Activated CD4-positive, alpha-beta T cell treated with anti-CD3 and anti-CD28 coated beads for 36 hours (primary cell): ENCODE data around the gene CD226. TPM values are rescaled to one million over a fixed set of nuclear protein-coding genes. Genes with fewer than 3 reads are reported as not detected.
A peak's percentile ranks its signal among the peaks of the same experiment; 100 is the strongest.
"Not testable (repeated sequence)": the region's sequence is repeated elsewhere in the genome, so short reads cannot be mapped to it uniquely, and the experiment has no call there.

ENCODE experiments used
- ATAC-seq: fragments of 200-7000 bp; cut with Tn5 transposase; one replicate; pipeline ENCODE4 v1.10.0; 2021; ENCODE audit warnings: mild to moderate bottlenecking, moderate library complexity
- CTCF ChIA-PET: fragments of 350-600 bp; sonication (Branson Sonifier 250); formaldehyde crosslinking; loops from one replicate; lab custom pipeline; 2021; ENCODE audit warnings: antibody characterized with exemption; lab: Charles Lee
- POLR2A ChIA-PET: fragments of 350-600 bp; sonication (Branson Sonifier 250); formaldehyde crosslinking; loops from one replicate; lab custom pipeline; 2021; ENCODE audit warnings: antibody characterized with exemption, inconsistent platforms; lab: Charles Lee
- DNase-seq: peaks from one replicate; pipeline ENCODE4 v3.0.0-alpha.2; 2020
- H3K27ac Mint-ChIP-seq: one replicate; pipeline ENCODE4 v1.8.0; 2021; ENCODE audit warnings: mixed read lengths
- H3K27me3 Mint-ChIP-seq: one replicate; pipeline ENCODE4 v1.8.0; 2021; ENCODE audit warnings: mixed read lengths
- H3K36me3 Mint-ChIP-seq: one replicate; pipeline ENCODE4 v1.8.0; 2021; ENCODE audit warnings: low read depth, mixed read lengths
- H3K4me1 Mint-ChIP-seq: one replicate; pipeline ENCODE4 v1.8.0; 2021; ENCODE audit warnings: mixed read lengths
- H3K4me3 Mint-ChIP-seq: one replicate; pipeline ENCODE4 v1.8.0; 2021; ENCODE audit warnings: mild to moderate bottlenecking, moderate library complexity, mixed read lengths
- H3K9me3 Mint-ChIP-seq: one replicate; pipeline ENCODE4 v1.8.0; 2021; ENCODE audit warnings: low read depth, mixed read lengths
- intact Hi-C, 2 experiments: fragments of 100-400 bp; cut with DNase I in 1 of 2; cut with micrococcal nuclease in 1 of 2; formaldehyde crosslinking; loops; one replicate each; pipeline versions ENCODE4 v1.14.2 to v1.15.1; 2022 to 2024; cut with DNase I, micrococcal nuclease
- total RNA-seq, 2 experiments: library from RNA; stranded (reverse); gene quantifications; one replicate each; pipeline ENCODE4 v1.2.3, GENCODE V29; 2021

The CD226 gene
- total RNA-seq, 2 experiments from 2014 or later = 53.3 to 56.9 TPM

DNA sequence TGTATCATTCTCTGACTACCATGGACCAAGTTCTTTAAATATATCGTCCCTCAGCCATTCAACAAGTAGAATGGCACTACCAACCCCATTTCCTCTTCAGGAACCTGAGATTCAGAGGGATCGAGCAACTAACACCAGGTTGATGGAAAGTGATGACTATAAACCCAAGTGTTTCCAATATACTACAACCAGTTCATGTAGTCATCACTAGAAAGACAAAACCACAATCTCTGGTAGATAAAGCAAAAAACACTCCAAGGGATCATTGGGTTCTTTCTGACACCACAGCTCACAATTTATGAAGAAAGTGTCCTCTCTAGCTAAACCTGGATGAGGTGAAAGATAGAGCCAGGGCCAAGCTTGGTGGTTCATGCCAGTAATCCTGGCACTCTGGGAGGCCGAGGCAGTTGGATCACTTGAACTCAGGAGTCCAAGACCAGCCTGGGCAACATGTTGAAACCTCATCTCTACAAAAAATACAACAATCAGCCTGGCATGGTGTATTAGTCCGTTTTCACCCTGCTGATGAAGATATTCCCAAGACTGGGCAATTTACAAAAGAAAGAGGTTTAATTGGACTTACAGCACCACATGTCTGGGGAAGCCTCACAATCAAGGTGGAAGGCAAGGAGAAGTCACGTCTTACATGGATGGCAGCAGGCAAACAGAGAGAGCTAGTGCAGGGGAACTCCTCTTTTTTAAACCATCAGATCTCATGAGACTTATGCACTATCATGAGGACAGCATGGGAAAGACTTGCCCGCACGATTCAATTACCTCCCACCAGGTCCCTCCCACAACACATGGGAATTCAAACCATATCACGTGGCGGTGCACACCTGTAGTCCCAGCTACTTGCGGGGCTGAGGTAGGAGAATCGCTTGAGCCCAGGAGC, 2.2 kb downstream of the CD226 start:
- no peak overlapping the region for H3K27ac Mint-ChIP-seq
- H3K4me3 Mint-ChIP-seq = no peak overlapping the region
- peaks cover 17% of the 10 kb centered on the region for H3K9me3 Mint-ChIP-seq
- ATAC-seq (peak; percentile 50), DNase-seq (peak; percentile 29)
- intact Hi-C loops = loop anchor here (1.0 to 5.0 kb wide), 5 partner anchors 10 to 56 kb away; no protein-coding TSS in a partner anchor
- peaks cover 59% of the 10 kb centered on the region for H3K4me1 Mint-ChIP-seq
- CTCF ChIA-PET = interaction anchor here (1.8 to 2.4 kb wide), 2 partner anchors 10 to 28 kb away, joined by 5 to 16 read pairs; no protein-coding TSS in a partner anchor
- H3K27me3 Mint-ChIP-seq = no peaks in the 10 kb centered on the region
- POLR2A ChIA-PET = interaction anchor here (2.1 to 3.2 kb wide), 5 partner anchors 10 to 59 kb away, joined by 7 to 25 read pairs (median 18); no protein-coding TSS in a partner anchor
- H3K36me3 Mint-ChIP-seq = peaks cover 66% of the 10 kb centered on the region

DNA sequence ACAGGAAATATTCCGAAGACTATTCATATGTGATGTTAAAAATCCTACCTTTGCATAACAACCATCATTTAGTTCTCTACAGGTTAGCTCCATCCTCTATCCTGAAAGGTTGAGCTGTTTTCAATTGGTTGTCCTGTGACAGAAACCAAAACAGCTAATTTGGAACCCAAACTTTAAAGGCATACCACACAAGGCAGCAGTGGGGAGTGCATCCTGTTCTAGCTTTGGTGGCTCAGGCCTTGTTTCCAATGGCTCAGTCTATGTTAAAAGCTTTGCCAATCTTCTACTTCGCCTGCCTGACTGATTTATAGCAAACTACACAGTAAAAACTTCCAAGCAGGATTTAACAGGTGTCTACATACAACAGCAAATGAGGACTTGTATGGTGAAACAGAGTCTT, 3.2 kb downstream of the CD226 start:
- H3K27ac Mint-ChIP-seq = no peak overlapping the region
- H3K36me3 Mint-ChIP-seq = peaks cover 77% of the 10 kb centered on the region
- peak; percentile 20 for ATAC-seq
- no peaks in the 10 kb centered on the region for H3K27me3 Mint-ChIP-seq
- intact Hi-C loops = loop anchor here in 1 of 2 experiments (2.0 kb wide), 1 partner anchor 14 kb away; no protein-coding TSS in a partner anchor
- CTCF ChIA-PET = interaction anchor here (0.8 to 2.4 kb wide), 8 partner anchors 9 to 58 kb away, joined by 3 to 16 read pairs (median 5); no protein-coding TSS in a partner anchor
- POLR2A ChIA-PET = interaction anchor here (1.1 to 3.2 kb wide), 5 partner anchors 9 to 58 kb away, joined by 7 to 25 read pairs (median 9); no protein-coding TSS in a partner anchor
- no peak overlapping the region for H3K4me3 Mint-ChIP-seq
- H3K9me3 Mint-ChIP-seq = peaks cover 25% of the 10 kb centered on the region
- peaks cover 70% of the 10 kb centered on the region for H3K4me1 Mint-ChIP-seq
- DNase-seq = peak; percentile 36

DNA sequence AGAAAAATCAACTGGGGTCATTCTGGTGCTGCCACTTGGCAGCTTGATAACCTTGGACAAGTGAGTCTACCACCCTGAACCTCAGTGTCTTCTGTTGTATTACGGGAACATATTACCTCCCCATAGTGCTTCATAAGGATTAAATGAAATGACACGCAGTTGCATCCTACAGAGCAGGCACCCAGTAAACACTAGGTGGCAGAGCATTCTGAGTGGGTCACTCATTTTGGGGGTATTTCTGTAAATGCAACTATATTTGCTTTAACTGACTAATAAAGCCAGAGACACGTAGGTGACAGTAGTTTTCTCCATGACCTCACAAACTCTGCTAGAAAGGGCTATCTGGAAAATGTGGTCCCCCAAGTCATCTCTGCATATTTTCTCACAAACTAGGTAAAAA, 4.7 kb downstream of the CD226 start:
- Mint-ChIP-seq H3K4me1 (peaks cover 82% of the 10 kb centered on the region), H3K27me3 (no peaks in the 10 kb centered on the region), H3K36me3 (peaks cover 90% of the 10 kb centered on the region), H3K4me3 (no peak overlapping the region), H3K27ac (peak overlapping the region; percentile 83), H3K9me3 (peaks cover 25% of the 10 kb centered on the region)
- intact Hi-C loops = no loop called here
- ATAC-seq (peak; percentile 20), DNase-seq (peak; percentile 44)
- POLR2A ChIA-PET = interaction anchor here (0.6 to 3.2 kb wide), 2 partner anchors 19 to 44 kb away, joined by 3 to 21 read pairs; no protein-coding TSS in a partner anchor
- CTCF ChIA-PET = interaction anchor here (1.0 to 2.4 kb wide), 4 partner anchors 8 to 16 kb away, joined by 3 to 16 read pairs (median 7); no protein-coding TSS in a partner anchor

DNA sequence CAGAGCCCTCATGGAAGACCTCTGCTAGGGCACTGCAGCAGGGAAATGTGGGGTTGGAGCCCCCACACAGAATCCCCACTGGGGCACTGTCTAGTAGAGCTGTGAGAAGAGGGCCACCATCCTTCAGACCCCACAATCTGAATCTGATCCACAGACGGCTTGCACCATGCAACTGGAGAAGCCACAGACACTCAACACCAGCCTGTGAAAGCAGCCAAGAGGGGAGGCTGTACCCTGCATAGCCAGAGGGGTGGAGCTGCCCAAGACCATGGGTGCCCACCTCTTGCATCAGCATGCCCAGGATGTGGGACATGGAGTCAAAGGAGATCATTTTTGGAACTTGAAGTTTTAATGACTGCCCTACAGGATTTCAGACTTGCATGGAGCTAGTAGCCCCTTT, 6.5 kb downstream of the CD226 start:
- POLR2A ChIA-PET = no interaction called here
- intact Hi-C loops = no loop called here
- H3K36me3 Mint-ChIP-seq = peaks cover 88% of the 10 kb centered on the region

DNA sequence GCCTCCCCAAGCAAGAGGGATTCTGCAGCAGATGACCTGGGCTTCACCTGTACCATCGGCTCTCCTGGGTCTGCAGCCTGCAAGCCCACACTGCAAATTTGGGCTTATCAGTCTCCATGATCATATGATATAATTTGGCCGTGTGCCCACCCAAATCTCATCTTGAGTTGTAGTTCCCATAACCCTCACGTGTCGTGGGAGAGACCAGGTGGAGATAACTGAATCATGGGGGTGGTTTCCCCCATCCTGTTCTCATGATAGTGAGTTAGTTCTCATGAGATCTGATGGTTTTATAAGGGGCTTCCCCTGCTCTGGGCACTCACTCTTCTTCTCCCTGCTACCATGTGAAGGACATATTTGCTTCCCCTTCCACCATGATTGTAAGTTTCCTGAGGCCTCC, 7.9 kb downstream of the CD226 start:
- DNase-seq = peak; percentile 54
- H3K27me3 Mint-ChIP-seq, intact Hi-C loops, CTCF ChIA-PET: not testable (repeated sequence)
- peak overlapping the region; percentile 5 for H3K4me3 Mint-ChIP-seq
- peaks cover 25% of the 10 kb centered on the region for H3K9me3 Mint-ChIP-seq
- H3K36me3 Mint-ChIP-seq = peaks cover 74% of the 10 kb centered on the region
- peaks cover 68% of the 10 kb centered on the region for H3K4me1 Mint-ChIP-seq
- H3K27ac Mint-ChIP-seq = peak overlapping the region; percentile 82
- peak; percentile 11 for ATAC-seq
- POLR2A ChIA-PET = interaction anchor here (0.8 kb wide), 1 partner anchor 17 kb away, joined by 4 read pairs; no protein-coding TSS in a partner anchor

More for the DNA sequence above, 6.5 kb downstream of the CD226 start:
- no peak for DNase-seq
- CTCF ChIA-PET = interaction anchor here (0.7 kb wide), 1 partner anchor 87 kb away, joined by 3 read pairs; no protein-coding TSS in a partner anchor
- no peak overlapping the region for H3K4me3 Mint-ChIP-seq
- H3K4me1 Mint-ChIP-seq = peaks cover 81% of the 10 kb centered on the region
- no peaks in the 10 kb centered on the region for H3K27me3 Mint-ChIP-seq
- no peak for ATAC-seq
- H3K27ac Mint-ChIP-seq = peak overlapping the region; percentile 35
- peaks cover 25% of the 10 kb centered on the region for H3K9me3 Mint-ChIP-seq

DNA sequence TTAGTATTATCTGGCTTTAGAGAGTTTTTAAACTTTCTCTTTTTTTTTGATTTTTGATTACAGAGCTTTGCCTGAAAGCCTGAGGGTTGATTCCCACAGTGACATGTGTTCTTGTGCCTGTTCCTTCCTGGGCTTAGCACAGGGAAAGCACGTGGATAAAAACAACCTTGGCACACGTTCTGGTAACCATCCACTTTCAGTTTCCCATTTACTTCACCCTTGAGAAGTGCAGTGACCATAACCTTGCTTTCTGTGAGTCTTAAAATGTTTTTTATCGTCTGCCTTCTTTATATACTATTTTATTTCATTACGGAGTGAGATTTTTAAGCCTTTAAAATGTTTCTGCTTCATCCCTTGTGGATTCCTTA, 11.5 kb downstream of the CD226 start:
- CTCF ChIA-PET = interaction anchor here (0.8 to 3.5 kb wide), 6 partner anchors 8 to 70 kb away, joined by 3 to 19 read pairs (median 6); no protein-coding TSS in a partner anchor
- H3K27me3 Mint-ChIP-seq = no peaks in the 10 kb centered on the region
- DNase-seq (no peak), ATAC-seq (no peak)
- POLR2A ChIA-PET = interaction anchor here (0.6 to 3.1 kb wide), 6 partner anchors 9 to 269 kb away, joined by 3 to 32 read pairs (median 12); partner anchors contain the start of genes CD226 and RTTN
- peaks cover 10% of the 10 kb centered on the region for H3K9me3 Mint-ChIP-seq
- H3K4me3 Mint-ChIP-seq = no peak overlapping the region
- H3K4me1 Mint-ChIP-seq = peaks cover 36% of the 10 kb centered on the region
- H3K27ac Mint-ChIP-seq = no peak overlapping the region
- intact Hi-C loops = no loop called here
- H3K36me3 Mint-ChIP-seq = peaks cover 45% of the 10 kb centered on the region

DNA sequence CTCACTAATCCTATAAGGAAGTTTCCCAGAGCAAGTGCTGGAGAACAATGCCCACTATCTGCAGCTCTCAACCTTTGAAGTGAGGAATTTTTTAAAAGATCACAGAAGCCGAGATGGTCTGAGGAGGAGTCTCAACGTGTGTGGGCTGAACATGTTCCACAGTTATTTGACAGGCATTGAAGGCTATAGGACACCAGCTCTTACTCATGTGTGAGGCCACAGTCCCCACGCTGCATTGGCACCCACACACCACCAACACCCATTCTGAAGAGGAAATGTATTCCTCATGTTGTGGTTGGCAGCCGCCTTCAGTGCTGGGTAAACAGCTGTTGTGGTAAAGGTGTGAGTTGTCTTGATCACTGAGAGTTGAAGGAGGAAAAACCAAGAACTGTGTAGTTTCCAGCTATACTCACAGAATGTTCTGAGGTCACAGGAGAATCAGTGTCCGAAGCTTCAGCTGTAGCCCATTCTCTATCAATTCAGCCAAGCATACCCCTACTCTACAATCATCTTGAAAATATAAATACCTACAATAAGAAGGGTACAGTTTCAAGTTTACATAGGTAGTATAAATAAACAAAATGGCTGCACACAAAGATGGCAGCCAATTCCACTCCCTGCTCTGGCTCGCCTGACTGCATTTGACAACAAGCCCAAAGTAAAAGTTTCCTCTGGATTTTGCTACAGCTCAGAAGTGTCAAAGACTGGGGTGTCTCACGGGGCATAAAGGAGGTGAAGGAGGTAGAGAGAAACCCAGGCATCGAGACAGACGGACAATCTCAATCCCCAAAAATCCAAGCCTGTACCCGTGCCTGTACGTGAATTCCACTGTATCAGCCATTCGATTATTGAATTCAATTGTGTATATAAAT, 12.1 kb downstream of the CD226 start:
- Mint-ChIP-seq H3K27ac (no peak overlapping the region), H3K27me3 (no peaks in the 10 kb centered on the region), H3K4me1 (peaks cover 34% of the 10 kb centered on the region), H3K9me3 (peaks cover 8% of the 10 kb centered on the region), H3K4me3 (no peak overlapping the region), H3K36me3 (peaks cover 44% of the 10 kb centered on the region)
- ChIA-PET CTCF (interaction anchor here (0.8 to 3.5 kb wide), 13 partner anchors 9 to 71 kb away, joined by 3 to 19 read pairs (median 5); no protein-coding TSS in a partner anchor), POLR2A (interaction anchor here (0.6 to 3.1 kb wide), 11 partner anchors 9 to 270 kb away, joined by 3 to 32 read pairs (median 4); partner anchors contain the start of genes CD226 and RTTN)
- peak; percentile 93 for DNase-seq
- peak; percentile 92 for ATAC-seq
- intact Hi-C loops = loop anchor here (1.0 kb wide), 6 partner anchors 10 to 46 kb away; no protein-coding TSS in a partner anchor

DNA sequence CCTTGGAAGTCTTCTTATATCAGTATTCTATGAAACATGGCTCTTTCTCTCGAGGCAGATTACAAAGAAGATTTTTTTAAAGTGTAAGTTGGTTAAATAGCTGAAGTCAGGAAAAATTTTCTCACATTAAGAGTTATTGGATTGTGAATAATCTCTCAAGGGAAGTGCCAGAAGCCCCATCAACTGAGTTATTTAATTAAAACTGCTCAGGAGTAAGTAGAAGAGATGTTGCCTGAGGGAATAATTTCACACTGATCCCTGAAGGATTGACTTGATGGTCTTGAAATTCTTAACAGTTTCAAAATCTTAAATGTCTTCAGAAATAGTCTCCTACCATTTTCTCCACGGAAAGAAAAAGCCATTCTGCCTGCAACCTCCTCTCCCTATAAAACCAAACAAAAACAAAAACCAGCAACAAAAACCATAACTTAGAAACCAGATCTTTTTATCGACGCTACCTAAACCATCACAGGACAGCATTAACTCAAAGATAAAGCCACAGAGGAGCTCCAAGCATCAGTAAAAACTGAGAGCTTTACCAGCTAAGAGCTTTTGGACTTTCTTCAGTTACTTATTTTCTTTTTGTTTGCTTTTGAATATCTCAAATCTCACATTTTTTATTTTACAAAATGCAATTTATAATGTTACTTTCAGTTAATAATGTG, 12.9 kb downstream of the CD226 start:
- peaks cover 44% of the 10 kb centered on the region for H3K36me3 Mint-ChIP-seq
- no peak for DNase-seq
- no peak overlapping the region for H3K4me3 Mint-ChIP-seq
- peaks cover under 1% of the 10 kb centered on the region for H3K9me3 Mint-ChIP-seq
- POLR2A ChIA-PET = interaction anchor here (0.9 to 3.1 kb wide), 8 partner anchors 8 to 49 kb away, joined by 3 to 32 read pairs (median 7); partner anchors contain the start of gene CD226
- intact Hi-C loops = loop anchor here (1.0 kb wide), 6 partner anchors 11 to 45 kb away; no protein-coding TSS in a partner anchor
- H3K27me3 Mint-ChIP-seq = no peaks in the 10 kb centered on the region
- peaks cover 34% of the 10 kb centered on the region for H3K4me1 Mint-ChIP-seq
- H3K27ac Mint-ChIP-seq = no peak overlapping the region
- CTCF ChIA-PET = interaction anchor here (0.9 to 3.5 kb wide), 11 partner anchors 10 to 49 kb away, joined by 3 to 19 read pairs (median 5); no protein-coding TSS in a partner anchor
- ATAC-seq = no peak

DNA sequence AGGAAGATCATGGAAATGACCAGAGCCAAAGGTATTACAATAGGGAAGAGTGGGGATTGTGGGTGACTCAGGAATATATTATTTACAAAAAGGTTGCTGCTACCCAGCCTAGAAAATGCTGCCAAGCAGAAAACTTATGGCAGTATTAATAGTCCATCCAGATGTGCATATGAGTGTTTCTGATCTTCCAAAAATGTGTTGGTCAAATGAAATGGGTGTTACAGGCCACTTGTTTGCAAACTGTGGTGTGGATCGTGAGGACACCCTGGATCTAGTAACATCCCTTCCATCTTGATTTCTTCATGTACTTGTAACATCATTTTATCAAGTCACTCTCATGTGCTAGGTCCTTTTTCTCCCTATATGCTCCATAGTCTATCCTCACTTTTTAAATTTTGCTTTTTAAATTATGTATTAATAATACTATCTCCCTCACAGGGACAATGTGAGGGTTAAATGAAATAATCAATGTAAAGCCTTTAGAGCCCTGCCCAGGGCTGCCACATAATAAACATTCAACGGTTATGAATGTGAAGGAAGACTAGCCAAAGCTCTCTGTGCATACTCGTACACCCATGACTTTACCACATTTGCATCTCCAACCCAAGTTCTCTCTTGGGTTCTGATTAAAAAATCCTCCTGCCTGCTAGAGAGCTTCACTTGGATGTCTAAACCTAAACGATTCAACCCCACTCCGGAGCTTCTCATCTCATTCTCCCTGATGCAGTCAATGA, 18.5 kb downstream of the CD226 start:
- POLR2A ChIA-PET = interaction anchor here (0.7 kb wide), 1 partner anchor 43 kb away, joined by 4 read pairs; no protein-coding TSS in a partner anchor
- peaks cover 55% of the 10 kb centered on the region for H3K36me3 Mint-ChIP-seq
- intact Hi-C loops = no loop called here

More for the DNA sequence above, 18.5 kb downstream of the CD226 start:
- Mint-ChIP-seq H3K27me3 (no peaks in the 10 kb centered on the region), H3K4me1 (peaks cover 36% of the 10 kb centered on the region), H3K27ac (no peak overlapping the region), H3K9me3 (no peaks in the 10 kb centered on the region), H3K4me3 (no peak overlapping the region)
- DNase-seq = no peak
- ATAC-seq = no peak
- CTCF ChIA-PET = no interaction called here
